GM19324 (cell line): ENCODE data around the gene AKAP8L.
"Not testable (repeated sequence)": the region's sequence is repeated elsewhere in the genome, so short reads cannot be mapped to it uniquely, and the experiment has no call there.

Source experiments
- ATAC-seq: cut with Tn5 transposase; IDR thresholded peaks from one replicate; pipeline ENCODE4 v1.9.1; 2021; ENCODE audit warnings: mild to moderate bottlenecking, moderate library complexity; ENCODE audit not compliant: unreplicated experiment, low FRiP score

The AKAP8L gene

DNA sequence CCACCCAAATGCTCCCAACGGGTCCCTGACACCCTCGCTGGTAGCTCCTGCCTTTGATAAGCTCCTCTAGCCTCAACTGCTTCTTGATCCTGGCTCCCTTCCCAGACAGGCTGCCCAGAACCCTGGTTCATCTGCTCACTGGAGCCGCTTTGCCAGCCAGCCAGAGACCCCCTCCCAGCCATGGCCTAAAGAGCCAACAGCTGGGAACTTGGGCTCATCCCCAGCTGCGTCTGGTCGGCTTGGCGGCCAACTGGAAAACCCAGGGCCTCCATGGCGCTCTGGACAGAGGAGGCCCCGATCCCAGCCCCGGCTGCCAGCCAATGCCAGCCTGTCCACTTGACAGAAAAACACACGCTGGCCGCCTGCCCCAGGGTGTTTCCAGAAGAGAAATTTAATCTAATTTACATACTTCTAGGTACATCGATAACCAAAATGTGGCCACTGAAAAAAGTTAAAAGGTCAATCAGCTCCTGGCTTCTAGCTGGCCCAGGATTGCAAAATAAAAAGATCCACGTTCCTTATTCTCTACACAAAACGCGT lies 3.0 kb upstream of the AKAP8L start:
- ATAC-seq: no peak

DNA sequence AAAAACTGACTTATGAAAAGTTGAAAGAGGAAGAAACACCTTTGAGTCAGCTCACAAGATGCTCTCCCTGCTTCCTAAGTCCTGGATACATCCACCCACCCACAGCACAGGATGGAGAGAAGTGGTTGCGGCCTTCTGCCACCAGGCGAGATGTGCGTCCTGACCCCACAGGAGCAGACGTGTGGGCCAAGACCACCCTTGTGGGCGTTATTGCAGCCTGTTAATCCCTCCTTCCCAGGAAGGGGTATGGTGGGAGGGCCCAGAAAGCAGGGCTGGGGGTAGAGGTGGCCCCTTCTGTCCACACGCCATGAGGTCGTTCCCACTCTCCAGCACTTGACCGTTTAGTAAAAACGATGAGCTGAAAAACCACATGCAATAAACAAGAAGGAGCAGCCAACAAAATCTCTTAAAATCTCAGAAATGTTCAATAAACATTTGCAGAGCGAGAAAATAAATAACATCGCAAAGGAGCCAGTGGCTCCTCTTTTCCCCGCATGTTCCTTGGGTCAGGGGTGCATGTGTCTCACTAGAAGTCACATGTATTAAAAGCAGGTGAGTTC lies 2.4 kb upstream of the AKAP8L start:
- no peak for ATAC-seq

DNA sequence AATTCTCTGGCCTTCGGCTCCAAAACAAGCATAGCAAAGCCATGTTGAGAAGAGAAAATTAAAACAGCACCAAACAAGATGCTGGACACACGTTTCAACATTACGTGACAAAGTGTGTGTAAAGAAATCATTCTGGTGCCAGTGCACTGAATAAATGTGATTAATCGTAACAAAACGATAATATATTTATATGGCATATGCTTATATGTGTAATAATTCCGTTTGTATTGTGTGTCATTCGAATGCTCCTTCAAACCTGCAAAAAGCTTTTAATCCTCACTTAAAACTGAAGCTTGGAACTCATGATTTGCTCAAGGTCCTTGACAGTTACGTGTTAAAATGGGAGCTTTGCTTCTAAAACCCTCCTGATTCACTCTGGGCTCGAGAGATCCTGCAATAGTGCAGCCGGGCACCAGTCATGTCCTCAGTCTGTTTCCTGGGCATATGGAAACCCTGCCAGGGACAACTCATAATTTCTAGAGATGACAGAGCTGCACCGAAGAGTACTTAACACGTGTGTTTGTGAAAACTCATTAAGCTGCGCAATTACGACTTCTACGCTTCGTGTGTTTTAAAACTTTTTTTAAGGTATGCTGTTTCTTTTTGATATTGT lies 731 bp upstream of the AKAP8L start:
- ATAC-seq: no peak

DNA sequence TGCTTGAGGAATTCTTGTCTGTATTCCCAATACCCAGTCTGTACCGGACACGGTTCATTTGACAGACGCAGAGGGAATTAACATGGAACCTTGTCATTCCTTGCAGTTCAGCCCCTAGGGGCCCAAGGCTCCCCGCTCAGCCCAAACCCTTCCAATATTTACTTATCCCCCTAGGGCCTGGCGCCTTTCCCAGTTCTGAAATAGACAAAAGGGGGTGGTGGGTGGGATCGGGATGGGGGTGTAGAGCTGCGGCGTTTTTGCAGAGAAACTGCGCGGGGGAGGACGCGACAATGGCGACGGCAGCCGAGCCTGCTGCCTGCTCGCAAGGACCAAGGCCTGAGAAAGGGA lies 583 bp downstream of the AKAP8L start:
- ATAC-seq: no peak

DNA sequence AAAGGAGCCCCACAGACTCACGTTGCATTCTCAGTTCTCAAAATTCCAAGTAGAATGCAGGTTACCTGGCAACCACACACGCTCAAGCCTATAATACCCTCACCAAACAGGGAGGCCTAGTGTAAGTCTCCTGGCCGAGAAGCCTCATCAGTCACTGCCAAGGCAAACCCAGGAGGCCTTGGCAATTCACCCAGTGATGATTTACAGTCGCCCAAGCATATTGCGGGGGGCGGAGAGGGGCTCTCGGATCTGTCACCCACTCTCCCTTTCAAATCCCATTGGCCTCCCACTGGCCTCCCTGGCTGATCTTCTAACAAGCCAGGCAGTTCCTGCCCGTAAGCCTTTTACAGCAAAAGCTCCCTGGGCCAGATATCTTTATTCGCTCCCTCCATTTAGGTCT lies 1.1 kb downstream of the AKAP8L start:
- no peak for ATAC-seq

DNA sequence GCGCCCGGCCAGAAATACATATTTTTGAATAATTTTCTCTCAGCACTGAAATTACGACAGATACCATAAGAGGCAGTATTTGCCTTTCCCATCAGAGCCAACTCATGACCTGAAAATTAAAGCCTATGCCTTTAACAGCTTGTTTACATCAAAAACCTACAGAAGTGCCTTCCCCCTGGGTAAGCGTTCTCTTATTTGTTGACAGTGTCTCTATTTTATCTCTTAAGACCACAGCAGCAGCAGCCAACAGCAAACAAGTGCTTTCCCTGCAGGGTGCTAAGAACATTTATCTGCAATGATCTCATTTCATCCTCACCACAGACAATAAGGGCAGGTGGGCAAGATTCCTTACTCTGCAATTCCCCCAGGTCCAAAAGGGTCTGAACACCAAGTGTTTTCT lies 6.0 kb downstream of the AKAP8L start:
- no peak for ATAC-seq

DNA sequence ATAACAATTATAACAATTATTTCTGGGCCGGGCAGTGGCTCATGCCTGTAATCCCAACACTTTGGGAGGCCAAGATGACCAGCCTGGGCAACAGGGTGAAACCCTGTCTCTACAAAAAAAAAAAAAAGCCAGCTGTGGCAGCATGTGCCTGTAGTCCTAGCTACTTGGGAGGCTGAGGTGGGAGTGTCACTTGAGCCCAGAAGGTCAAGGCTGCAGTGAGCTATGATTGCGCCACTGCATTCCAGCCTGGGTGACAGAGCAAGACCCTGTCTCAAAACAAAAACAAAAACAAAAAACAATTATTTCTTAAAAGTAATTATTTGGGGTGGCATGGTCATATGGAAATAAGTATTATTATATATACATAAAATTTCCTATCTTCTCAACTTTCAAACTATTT lies 7.4 kb downstream of the AKAP8L start:
- not testable (repeated sequence) for ATAC-seq

DNA sequence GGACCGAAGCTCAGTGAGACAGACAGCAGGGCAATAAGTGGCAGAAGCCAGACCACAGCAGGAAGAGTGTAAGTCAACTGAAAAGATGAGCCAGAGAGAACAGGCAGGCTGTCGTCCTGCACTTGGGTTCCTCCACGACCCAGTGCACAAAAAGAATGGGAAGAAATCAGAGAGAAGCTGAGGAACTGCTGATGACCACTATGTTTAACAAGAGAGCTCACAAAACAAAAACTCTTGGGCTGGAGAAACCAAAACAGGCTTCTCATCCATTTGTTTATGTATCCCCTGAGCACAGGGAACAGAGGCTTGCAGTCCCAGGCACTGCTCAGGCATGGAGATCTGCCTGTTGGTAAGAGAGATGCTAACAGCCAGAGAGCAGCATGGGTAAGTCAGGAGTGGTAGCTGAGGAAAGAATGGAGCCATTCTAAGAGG lies 14.0 kb downstream of the AKAP8L start:
- ATAC-seq: no peak

DNA sequence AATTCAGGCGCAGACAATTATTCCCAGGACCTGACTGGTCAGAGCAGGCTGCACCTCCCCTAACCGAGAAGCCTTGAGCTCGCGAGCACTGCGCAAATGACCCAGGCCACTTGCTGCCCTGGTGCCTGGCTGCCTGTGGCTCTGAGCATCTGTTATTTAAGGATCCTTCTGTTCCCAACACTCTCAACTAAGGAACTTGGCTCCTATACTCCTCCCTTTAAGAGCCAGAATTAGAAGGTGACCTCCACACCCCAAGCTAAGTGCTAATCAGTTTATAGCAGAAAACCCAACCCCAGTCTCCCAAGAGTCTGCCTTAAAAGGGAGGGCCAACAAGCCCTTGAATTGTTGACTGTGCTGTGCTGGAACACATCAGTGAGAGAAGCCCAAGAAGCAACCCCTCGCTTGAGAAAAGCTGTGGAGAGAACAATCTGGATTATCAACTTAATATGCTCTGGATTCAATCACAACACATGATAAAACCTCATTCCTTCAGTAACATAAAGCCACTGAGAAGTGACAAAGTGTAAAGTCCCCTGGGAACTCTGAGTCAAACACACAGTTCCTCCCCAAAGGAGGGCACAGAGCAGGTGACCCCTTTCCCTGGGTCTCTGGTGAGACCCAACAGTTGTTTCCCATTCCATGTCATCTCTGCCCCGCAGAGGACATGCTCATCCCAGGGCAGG lies 14.6 kb downstream of the AKAP8L start:
- ATAC-seq: no peak

DNA sequence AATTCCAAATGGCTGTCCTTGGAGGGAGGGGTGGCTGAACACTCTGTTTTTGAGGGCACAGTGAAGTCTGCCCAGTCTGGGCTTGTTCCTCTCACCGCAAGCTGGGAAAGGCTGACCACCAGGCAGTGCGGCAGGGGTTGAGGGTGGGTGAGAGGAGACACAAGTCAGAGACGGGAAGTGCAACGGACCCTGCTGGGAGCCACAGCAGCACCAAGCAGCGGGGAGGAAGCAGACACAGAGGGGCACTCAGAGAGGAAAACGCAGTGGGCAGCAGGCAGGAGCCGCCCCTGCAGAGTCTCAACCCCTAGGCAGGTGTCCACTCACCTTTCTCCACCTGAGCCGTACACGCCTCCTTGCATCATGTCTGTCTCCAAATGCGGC lies 15.6 kb downstream of the AKAP8L start:
- ATAC-seq: no peak

DNA sequence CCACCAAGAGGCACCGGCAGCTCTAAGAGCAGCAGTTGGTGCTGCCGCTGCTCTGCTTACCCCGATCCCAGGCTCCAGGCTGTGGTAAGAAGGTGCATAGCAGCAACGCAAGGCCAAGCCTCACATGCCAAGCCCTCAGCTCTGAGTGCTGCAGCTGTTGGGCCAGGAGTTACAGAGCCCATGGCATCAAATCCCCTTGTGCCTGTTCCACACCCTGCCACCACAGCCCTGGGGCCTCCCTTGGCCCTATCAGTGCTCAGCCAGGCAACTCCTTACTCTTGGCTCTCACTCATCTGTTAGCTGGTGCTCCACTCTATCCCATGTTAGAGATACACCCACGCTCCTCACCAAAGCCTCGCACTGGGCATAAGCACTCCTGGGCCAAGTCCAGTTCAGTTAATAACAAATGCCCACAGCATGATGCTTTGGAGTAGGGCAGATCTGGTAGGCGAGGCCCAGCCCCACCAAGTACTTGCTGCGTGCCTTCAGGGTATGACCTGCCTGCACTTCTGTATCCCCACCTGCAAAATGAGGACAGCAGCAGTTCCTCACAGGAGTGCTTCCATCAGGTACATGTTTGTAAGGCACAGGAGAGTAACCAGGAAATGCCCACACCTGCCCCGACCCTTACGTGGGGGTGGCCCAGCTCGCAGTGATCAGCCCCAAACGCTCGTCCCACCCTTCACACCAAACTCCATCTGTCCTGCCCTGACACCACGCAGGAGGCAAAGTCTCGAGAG lies 16.2 kb downstream of the AKAP8L start:
- ATAC-seq: no peak

DNA sequence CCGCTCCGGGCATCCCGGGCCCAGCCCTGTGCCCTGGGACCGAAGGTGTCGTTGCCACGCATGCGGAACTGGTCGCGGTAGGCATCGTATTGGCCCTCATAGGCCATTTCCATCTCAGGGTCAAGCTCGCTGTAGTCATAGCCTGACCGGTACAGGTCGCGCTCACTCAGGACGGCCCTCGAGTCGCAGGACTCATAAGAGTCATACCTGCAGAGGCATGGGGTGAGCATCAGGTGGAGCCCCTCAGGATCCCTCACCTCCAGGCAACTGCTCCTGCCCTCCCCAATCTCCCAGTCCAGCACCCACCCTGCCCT lies 17.4 kb downstream of the AKAP8L start:
- no peak for ATAC-seq

DNA sequence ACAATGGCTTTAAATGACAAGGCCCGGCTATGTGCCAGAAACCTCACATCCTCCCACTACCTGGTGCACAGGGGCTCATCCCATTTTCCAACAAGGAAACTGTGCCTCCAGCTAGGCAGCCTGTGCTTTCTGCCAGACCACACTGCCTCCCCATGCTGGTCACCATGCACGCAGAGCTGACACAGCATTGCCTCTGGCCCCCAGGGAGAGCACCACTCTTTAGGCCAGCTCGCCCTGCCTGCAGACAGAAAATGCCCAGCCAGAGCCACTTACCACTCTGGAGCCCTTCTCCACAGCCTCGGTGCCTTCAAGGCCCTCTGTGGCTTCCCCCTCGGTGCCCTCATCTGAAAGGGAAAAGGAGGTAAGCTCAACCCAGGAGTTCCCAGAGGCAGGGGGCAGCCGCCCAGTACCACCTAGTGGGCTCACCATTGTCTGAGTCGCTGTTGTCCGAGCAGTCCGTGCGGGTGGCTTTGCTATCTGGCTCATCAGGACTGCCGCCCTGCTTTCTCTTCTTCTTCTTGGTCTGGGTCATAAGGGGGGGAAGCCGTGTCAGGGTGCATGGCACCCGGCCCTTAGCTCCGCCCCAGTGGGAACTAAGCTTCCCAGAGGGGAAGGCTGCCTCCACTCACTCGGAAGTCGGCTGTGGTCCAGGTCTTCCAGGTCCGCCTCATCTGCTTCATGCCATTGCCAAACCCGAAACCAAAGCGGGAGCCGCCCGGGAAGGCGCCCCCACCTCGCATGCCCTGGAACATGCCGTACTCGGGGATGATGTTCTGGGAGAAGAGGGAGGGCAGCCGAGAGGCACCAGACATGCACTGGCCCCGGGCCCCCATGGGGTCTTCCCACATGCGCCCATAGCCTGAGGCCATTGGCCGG lies 18.0 kb downstream of the AKAP8L start:
- ATAC-seq: no peak

DNA sequence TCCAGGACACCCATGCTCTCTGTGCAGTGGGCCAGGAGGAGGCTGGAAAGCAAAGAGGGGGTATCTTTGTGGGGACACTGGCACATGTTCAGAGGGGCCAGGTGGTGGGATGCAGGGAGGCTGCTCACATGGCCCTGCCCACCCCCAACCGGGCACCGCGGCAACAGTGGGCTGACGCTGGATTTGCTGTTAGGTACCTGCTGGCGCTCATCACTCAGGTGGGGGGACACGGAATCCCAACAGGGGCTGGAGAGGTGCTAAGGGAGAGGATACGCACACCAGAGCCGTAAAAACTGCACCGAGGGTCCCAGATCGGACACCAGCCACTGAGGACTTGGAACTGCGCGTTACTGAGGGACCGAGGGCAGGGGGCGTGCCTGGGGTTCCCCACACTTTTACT lies 19.2 kb downstream of the AKAP8L start:
- no peak for ATAC-seq

DNA sequence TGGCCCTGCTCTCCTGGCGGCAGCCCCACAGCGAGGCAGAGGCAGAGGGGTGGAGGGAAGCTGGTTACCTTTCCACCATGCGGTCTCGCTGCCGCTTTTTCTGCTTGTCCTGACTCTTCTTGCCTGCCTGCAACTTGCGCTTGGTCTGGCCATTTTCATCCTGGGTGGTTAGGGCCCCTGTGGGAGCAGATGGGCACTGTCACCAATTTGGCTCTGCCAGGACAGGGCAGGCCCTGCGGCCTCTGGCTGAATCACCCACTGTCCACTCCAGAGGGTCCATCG lies 19.6 kb downstream of the AKAP8L start:
- ATAC-seq: no peak

DNA sequence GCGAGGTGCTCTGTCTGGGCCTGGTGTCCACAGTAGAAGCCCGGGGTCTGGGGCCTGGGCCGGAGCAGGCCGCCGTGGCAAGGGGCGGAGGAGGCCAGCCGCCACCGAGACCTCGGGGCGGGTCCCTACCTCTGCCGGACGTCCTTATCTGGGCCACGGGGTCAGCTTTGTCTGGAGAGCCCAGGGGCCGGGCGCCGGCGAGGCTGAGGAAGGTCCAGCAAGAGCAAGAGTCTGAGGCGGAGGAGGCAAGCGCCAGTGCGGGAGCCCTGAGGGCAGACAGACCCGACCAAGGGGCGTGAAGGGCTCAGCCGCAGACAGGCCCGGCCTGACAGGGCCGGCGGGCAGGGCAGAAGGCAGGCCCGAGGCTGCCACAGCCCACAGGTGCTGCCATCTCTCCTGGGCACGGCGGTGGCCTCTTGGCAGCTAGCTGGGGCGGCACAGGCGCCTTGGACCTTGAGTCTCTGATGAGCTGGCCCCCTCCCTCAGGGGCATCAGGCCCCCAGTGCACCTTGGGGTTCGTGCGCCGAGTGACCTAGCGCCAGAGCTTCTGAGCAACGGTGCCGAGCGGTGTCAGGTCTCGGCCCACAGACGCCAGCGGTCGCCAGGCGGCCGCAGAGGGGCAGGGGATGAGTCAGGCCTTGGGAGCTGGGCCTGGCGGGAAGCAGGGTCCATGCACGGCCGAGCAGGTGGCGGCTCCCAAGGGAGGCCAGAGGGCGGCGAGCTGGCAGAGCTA lies 20.1 kb downstream of the AKAP8L start:
- ATAC-seq: no peak

DNA sequence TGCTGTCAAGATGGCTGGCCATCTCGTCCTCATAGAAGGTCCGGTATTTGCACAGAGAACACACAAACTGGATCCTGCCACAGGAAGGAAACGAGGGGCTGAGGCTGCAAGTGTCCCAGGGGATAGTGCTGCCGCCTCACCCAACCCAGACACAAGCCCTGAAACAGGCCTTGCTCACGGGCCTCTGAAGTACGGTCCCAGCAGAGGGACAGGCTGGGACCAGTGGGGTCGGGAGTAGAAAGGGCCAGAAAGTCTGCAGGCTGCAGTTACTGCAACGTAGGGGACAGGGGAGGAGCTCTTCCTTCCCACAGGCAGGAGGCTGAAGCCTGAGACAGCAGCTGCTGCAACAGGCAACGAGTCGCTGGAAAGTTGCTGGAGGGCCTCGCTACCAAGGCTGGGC lies 21.0 kb downstream of the AKAP8L start:
- ATAC-seq: no peak

DNA sequence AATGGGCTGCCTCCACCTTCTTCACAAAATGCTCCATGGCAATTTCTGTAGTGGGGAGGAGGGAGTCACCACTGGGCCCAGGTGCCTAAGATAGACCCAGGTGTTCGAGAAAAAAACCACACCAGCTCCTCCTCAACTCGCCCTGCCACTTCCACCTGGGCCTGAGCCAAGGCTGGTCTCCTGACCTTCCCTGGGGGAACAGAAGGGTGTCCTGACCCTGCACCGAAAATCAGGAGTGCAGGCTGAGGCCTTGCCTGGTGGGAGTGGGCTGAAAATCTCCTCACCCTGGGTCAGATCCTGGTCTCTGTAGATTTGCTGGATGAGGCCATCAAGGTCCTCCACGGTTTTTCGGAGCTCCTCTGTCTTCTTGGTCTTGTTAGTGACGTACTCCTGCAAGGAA lies 21.6 kb downstream of the AKAP8L start:
- ATAC-seq: no peak

DNA sequence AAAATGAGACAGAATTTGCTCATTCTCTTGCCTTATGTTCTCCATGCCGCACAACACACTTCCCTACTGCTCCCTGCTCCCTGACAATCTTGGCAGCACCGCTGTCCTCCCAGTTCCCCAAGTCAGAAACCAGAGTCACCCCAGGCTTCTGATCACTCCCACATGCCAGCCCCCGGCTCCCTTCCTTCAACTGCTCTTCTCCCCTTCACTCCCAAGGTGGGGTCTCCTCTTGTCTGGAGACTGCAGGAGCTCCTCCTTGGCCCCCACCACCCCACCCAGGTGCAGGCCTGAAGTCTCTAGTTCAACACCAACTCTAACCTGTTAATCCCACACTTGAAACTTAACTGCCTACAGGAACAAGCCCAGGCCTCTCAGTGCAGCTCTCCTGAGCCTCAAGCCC lies 22.4 kb downstream of the AKAP8L start:
- ATAC-seq: no peak

DNA sequence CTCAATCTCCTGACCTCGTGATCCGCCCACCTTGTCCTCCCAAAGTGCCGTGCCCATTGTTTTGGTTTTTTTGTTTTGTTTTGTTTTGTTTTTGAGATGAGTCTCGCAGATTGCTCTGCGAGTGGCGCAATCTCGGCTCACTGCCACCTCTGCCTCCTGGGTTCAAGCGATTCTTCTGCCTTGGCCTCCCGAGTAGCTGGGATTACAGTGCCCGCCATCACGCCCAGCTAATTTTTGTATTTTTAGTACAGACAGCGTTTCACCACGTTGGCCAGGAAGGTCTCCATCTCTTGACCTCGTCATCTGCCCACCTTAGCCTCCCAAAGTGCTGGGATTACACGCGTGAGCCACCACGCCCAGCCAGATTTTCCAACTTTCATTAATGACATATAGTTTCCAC lies 23.5 kb downstream of the AKAP8L start:
- not testable (repeated sequence) for ATAC-seq
